ENCODE results near the gene COX5B.
"Not testable (repeated sequence)": the region's sequence is repeated elsewhere in the genome, so short reads cannot be mapped to it uniquely, and the experiment has no call there.

COX5B gene

GRCh38 chr2:97645695-97646629, at the start of gene COX5B:
COX5B (plus strand) TSS chr2:97646062; CDS start chr2:97646087, 25 bp downstream.
- DNase-seq = peak; percentile 97

GRCh38 chr2:97596180-97596579, 49.7 kb upstream of the COX5B start:
- DNase-seq = not testable (repeated sequence)

- not testable (repeated sequence) for DNase-seq
Observed at GRCh38 chr2:97601537-97601936, 44.3 kb upstream of the COX5B start.

DNA sequence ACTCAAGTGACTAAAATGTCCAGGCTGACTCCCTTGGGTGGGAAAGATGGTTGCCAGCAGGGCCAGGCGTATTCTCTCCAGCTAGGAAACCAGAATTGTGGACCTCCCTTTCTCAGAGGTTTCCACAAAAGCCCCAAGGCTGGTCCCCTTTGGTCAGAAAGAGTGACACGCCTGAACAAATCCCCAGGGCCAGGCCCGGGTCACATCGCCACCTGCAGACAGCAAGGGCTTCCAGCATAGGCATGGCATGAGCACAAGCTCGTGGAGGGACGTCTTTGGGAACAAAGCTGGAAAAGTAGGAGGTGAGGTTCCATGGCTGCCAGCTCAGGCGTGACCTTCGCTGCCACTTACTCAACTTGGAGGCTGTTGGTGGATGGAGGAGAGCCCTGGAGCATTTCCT, 40.8 kb upstream of the COX5B start:
- not testable (repeated sequence) for DNase-seq

DNA sequence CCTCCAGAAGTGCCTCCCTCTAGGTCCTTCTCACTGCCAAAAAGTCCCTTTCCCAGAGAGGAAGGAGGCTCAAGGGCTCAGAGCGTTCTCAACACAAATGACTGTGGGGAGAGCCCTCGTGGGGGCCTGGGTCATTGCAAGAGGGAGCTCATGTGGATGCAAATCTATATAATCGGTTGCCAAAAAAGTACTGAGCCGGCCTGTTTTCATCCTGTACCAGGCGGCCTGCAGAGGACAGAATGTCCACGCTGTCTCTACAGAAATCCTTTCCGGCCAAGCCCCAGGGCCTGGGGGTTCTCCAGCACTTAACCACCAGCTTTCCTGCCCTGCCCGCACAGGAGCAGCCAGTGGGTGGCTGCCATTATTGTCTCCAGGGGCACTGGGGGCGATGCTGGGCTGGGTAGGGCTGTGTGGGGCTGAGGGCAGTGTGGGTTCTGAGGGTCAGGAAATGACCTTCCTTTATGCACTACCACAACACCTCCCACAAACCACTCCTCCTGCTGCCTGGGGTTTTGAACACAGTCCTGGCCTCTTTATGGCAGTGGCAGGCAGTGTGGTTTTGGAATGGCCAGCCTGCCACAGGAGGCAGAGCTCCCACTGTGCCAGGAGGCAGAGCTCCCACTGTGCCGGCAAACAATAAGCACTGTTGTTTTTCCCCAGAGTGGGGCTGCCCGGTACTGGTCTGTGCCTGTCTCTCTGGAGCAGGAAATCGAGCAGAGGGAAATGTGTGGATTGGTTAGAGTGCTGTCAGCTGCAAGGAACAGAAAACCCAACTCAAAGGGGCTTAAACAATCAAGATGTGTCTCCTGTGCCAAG, 40.1 kb upstream of the COX5B start:
- DNase-seq = not testable (repeated sequence)

- not testable (repeated sequence) for DNase-seq
Observed at GRCh38 chr2:97608745-97609144, 37.1 kb upstream of the COX5B start.

- not testable (repeated sequence) for DNase-seq
Observed at GRCh38 chr2:97611895-97612294, 34.0 kb upstream of the COX5B start.

- not testable (repeated sequence) for DNase-seq
Observed at GRCh38 chr2:97615746-97616145, 30.1 kb upstream of the COX5B start.

GRCh38 chr2:97617911-97618310, 28.0 kb upstream of the COX5B start:
- no peak for DNase-seq

DNA sequence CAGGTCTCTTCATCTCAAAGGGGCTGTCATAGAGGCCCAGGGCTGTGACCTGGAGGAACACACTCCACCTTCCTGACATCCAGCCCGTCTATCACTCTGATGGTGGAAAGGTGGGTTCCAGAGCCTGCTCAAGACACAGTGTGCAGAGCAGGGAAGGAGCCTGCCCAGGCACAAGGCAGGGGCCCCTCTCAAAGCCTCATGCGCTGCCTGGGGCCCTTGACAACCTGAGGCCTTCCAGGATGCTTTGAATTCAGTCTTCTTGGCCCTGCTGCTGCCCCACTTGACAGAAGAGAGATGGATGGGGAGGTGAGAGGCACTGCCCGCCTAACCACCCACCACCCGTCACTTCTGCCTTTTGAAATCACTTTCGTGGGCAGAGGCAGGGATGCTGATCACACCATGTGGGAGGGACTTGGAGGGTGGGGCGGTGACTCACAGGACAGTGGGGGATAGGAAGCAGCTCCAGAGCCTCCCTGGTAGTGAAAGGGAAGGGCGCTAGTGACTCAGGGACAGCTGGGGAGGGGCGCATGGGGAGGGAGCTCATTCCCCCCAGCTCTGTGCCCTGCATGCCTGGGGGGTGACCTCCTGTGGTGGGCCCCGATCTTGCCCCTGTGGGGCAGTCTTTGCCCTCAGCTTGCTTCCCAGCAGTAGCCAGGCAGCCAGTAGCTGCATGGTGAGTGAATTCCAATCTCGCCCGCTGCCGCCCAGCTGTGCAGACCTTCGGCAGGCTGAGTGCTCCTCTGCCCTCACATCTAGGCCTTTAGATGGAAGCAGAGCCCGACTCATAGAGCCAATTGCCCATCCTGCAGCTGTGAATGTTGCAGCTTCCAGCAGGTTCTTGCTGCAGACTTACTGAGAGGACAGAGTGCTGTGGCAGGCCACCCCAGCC, 26.7 kb upstream of the COX5B start:
- not testable (repeated sequence) for DNase-seq

- DNase-seq = not testable (repeated sequence)
Observed at GRCh38 chr2:97620492-97620891, 25.4 kb upstream of the COX5B start.

DNA sequence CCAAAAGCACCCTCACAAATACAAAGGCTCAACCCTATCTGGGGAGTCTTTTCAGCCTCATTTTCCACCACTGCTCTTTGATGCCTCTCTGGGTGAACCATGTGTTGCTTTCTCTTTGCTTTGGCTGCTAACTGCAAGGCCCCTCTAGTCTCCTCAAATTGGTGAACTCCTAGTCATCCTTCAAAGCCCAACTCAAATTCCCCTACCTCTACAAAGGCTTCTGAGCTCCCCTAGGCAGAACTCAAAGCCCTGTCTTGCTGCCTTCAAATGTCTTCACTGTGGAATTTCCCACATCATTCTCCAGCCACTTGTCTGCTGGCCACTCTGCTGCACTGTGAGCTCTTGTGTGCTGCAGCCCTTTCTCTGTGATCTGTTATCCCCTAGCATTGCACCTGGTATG, 22.9 kb upstream of the COX5B start:
- DNase-seq = not testable (repeated sequence)

DNA sequence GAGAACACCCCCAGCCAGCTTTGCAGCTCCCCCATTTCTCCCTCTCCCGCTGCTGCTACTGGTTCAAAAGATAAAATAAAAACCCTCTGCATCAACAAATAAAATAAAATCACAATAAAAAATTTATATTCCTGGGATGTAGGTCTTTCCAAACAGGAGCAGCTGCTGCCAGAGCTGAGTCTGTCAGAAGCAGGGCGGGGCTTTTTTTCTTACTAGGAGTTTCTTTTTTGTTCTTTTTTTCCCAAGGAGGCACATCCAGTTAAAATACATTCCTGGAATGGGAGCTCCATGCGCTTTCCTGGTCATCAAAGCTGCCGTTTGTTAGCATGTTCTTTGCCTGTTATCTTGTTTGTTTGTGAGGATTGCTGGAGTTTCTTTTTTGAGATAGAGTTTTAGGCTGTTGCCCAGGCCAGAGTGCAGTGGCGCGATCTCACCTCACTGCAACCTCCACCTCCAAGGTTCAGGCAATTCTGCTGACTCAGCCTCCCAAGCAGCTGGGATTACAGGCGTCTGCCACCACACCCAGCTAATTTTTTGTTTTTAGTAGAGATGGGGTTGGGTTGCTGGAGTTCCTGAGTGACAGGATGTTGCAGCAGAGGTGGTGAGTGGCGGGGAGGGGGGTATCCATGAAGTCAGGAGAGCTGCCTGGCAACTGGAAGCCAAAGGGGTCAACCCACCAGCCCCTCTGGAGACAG, 20.4 kb upstream of the COX5B start:
- not testable (repeated sequence) for DNase-seq

DNA sequence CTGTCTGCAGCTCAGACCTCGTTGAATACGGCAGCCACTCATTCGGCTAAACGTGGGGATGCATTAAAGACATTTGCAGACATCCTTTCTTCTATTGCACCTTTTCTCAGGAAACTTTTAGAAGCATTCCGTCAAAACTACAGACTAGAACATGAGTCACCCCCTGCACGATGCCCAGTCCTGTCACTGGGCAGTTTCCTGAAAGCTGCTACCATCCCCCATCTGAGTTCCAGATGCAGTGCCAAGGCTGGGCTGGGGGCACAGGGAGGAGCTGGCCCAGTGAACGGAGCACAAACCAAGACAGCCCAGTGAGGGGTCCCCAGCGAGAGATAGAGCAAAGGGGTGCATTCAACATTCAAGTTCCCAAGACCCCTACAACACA, 19.8 kb upstream of the COX5B start:
- DNase-seq = not testable (repeated sequence)

DNA sequence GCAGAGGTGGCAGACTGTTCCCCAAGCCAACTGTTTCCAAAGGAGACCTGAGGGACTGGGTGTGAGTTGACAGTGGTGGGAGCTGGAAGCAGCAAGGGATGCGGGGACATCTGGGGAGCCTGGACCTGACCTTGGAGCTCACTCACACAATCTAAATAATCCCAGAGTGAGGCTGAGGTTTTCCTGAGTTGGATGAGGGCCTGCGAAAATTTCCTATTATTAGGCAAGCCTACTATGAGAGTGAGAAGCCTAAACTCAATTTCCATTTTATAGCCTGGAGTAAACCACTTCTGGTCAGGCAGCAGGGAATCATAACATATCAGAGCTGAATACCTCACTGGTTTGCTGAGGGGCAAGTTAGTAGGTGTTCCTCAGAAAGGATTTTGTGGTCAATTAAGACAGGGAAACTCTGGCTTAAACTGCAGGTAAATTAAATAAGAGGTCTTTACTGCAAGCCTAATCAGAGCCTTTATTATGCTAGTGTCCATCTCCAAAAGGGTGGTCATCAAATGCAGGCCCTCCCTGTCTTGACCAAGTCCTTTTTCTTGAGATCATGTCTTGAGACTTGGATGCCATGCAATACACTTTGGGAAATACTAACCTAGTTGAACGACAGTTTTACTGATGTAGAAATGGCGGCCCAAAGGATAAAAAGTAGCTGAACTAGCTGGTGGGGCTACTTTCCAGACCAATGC, 1.7 kb upstream of the COX5B start:
- no peak for DNase-seq

GRCh38 chr2:97645112-97645694, 659 bp upstream of the COX5B start:
- DNase-seq = peak; percentile 48

- no peak for DNase-seq
Observed at GRCh38 chr2:97646977-97647376, 1.1 kb downstream of the COX5B start.

DNA sequence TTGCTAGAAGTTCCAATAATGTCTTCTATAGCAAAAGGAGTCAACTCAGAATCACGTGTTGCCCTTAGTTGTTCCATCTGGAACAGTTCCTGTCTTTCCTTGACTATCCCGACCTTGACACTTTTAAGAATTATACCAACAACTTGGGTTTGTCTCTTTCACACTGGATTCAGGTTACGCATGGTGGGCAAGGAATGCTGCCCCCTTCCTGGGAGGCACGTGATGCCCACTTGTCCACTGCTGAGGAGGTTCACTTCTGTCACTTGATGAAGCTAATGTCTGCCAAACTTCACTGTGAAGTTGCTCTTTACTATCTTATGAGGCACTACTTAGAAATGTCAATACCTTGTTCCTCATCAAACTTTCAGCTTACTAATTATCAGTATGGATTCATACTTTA, 5.3 kb downstream of the COX5B start:
- no peak for DNase-seq

DNA sequence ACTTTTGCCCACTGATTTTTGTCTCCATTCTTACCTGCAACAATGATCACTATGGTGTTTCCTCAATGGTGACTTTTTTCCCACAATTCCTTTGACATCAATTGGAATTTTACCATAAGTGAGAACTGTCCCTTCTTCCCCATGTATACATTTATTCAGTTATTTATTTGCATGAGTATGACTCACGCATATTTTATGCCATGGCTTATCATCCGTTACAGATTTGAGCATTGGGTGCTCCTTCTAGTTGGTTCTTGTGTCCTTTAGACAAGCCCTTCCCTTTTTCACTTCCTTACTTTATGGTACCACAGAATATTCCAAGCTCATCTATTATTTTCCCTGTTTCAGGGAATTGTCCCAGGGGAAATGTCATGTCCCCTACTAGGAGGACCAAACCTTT, 7.6 kb downstream of the COX5B start:
- DNase-seq = no peak

- DNase-seq = no peak
Observed at GRCh38 chr2:97653874-97654273, 8.0 kb downstream of the COX5B start.

DNA sequence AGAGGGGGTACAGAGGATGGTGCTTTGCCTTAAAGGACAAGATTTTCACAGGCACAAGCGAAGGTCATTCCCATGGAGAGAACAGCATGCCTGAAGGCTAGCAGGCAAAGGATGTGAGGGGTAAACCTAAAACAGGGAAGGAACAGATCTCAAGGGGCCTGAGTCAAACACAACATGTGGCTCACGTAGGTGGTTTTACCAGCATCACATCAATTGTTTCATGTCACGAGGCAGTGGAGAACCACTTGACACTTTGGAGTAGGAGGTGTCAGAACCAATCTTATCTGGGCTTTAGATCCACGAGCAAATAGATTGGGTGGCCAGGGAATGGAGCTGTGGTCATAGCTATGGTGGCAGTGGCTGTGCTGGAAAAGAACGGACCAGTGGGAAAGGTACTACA, 8.4 kb downstream of the COX5B start:
- no peak for DNase-seq
